ENCODE data around the gene ST7.

ST7 gene

GRCh38 chr7:117087639-117088396 lies 134.5 kb downstream of the ST7 start:
- H3K27ac ChIP-seq = no peak overlapping the region

GRCh38 chr7:117088623-117089194 lies 135.4 kb downstream of the ST7 start:
- TF ChIP-seq, protein P1, sequence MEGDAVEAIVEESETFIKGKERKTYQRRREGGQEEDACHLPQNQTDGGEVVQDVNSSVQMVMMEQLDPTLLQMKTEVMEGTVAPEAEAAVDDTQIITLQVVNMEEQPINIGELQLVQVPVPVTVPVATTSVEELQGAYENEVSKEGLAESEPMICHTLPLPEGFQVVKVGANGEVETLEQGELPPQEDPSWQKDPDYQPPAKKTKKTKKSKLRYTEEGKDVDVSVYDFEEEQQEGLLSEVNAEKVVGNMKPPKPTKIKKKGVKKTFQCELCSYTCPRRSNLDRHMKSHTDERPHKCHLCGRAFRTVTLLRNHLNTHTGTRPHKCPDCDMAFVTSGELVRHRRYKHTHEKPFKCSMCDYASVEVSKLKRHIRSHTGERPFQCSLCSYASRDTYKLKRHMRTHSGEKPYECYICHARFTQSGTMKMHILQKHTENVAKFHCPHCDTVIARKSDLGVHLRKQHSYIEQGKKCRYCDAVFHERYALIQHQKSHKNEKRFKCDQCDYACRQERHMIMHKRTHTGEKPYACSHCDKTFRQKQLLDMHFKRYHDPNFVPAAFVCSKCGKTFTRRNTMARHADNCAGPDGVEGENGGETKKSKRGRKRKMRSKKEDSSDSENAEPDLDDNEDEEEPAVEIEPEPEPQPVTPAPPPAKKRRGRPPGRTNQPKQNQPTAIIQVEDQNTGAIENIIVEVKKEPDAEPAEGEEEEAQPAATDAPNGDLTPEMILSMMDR (IDR thresholded peaks at IDR 0.05; ENCODE audit: low read depth, low read length) = no peak
- Histone ChIP-seq H3K27ac (no peak overlapping the region), H3K9me3 (ENCODE audit: severe bottlenecking) (no peaks in the 10 kb centered on the region), H3K4me3 (ENCODE audit: low read depth, low read length) (no peak overlapping the region), H3K27me3 (ENCODE audit: insufficient read depth, low read depth, severe bottlenecking) (peaks cover 81% of the 10 kb centered on the region), H3K36me3 (no peaks in the 10 kb centered on the region)
- DNase-seq = no peak

More at GRCh38 chr7:117087639-117088396, 134.5 kb downstream of the ST7 start:
- Histone ChIP-seq H3K9me3 (ENCODE audit: severe bottlenecking) (no peaks in the 10 kb centered on the region), H3K27me3 (ENCODE audit: insufficient read depth, low read depth, severe bottlenecking) (peaks cover 82% of the 10 kb centered on the region), H3K4me3 (ENCODE audit: low read depth, low read length) (no peak overlapping the region), H3K36me3 (no peaks in the 10 kb centered on the region)
- no peak for DNase-seq
- TF ChIP-seq, protein P1 (IDR thresholded peaks at IDR 0.05; ENCODE audit: low read depth, low read length) = no peak

- Histone ChIP-seq H3K9me3 (ENCODE audit: severe bottlenecking) (no peaks in the 10 kb centered on the region), H3K4me3 (ENCODE audit: low read depth, low read length) (no peak overlapping the region), H3K36me3 (no peaks in the 10 kb centered on the region), H3K27ac (no peak overlapping the region), H3K27me3 (ENCODE audit: insufficient read depth, low read depth, severe bottlenecking) (peaks cover 84% of the 10 kb centered on the region)
- no peak for DNase-seq
- TF ChIP-seq, protein P1 (IDR thresholded peaks at IDR 0.05; ENCODE audit: low read depth, low read length) = no peak
Measured at GRCh38 chr7:117090791-117091190, 137.5 kb downstream of the ST7 start.

GRCh38 chr7:117091721-117092120 lies 138.4 kb downstream of the ST7 start:
- TF ChIP-seq, protein P1 (IDR thresholded peaks at IDR 0.05; ENCODE audit: low read depth, low read length) = no peak
- Histone ChIP-seq H3K27ac (no peak overlapping the region), H3K4me3 (ENCODE audit: low read depth, low read length) (no peak overlapping the region), H3K27me3 (ENCODE audit: insufficient read depth, low read depth, severe bottlenecking) (peaks cover 84% of the 10 kb centered on the region), H3K9me3 (ENCODE audit: severe bottlenecking) (no peaks in the 10 kb centered on the region), H3K36me3 (no peaks in the 10 kb centered on the region)
- no peak for DNase-seq

DNA sequence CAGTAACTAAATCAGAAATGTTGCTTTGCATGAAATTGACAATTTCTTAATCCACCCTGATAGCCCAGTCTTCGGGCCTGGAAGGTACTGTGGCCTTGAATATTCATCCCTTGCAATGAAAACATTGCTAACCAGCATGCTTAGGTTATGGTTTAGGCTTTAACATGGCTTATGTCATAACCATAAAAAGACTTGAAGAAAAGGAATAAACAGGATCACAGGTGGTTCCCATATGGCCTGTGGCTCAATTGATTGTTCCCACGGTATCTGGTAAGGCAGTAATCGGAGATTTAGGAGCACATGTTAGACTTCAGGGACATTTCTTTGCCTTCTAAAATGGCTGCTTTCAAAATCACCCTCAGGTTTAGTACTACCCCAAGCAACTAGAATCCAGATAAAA lies 139.5 kb downstream of the ST7 start:
- Histone ChIP-seq H3K9me3 (ENCODE audit: severe bottlenecking) (no peaks in the 10 kb centered on the region), H3K36me3 (no peaks in the 10 kb centered on the region), H3K27ac (no peak overlapping the region), H3K4me3 (ENCODE audit: low read depth, low read length) (no peak overlapping the region), H3K27me3 (ENCODE audit: insufficient read depth, low read depth, severe bottlenecking) (peaks cover 84% of the 10 kb centered on the region)
- no peak for DNase-seq
- TF ChIP-seq, protein P1 (IDR thresholded peaks at IDR 0.05; ENCODE audit: low read depth, low read length) = no peak
